HEK293 (cell line): ENCODE results near the gene TMED3.

Source experiments
- YY1 ChIP-seq: fragments of 450-650 bp; formaldehyde crosslinking; IDR thresholded peaks from 2 replicates; pipeline ENCODE4 v1.5.1; 2018; ENCODE audit warnings: missing biosample characterization, missing genetic modification characterization
- TF ChIP-seq, protein P1 (sequence below): fragments of 450-650 bp; formaldehyde crosslinking; IDR thresholded peaks from 2 replicates; pipeline ENCODE4 v1.5.1; 2016; ENCODE audit warnings: missing biosample characterization, missing genetic modification characterization
- TF ChIP-seq, protein P2 (sequence below): fragments of 450-650 bp; formaldehyde crosslinking; IDR thresholded peaks from 2 replicates; pipeline ENCODE4 v1.5.1; 2017; ENCODE audit warnings: missing biosample characterization, missing genetic modification characterization
- TF ChIP-seq, protein P3 (sequence below): fragments of 450-650 bp; formaldehyde crosslinking; IDR thresholded peaks from 2 replicates; pipeline ENCODE4 v1.5.1; 2016; ENCODE audit warnings: missing biosample characterization, missing genetic modification characterization

DNA sequence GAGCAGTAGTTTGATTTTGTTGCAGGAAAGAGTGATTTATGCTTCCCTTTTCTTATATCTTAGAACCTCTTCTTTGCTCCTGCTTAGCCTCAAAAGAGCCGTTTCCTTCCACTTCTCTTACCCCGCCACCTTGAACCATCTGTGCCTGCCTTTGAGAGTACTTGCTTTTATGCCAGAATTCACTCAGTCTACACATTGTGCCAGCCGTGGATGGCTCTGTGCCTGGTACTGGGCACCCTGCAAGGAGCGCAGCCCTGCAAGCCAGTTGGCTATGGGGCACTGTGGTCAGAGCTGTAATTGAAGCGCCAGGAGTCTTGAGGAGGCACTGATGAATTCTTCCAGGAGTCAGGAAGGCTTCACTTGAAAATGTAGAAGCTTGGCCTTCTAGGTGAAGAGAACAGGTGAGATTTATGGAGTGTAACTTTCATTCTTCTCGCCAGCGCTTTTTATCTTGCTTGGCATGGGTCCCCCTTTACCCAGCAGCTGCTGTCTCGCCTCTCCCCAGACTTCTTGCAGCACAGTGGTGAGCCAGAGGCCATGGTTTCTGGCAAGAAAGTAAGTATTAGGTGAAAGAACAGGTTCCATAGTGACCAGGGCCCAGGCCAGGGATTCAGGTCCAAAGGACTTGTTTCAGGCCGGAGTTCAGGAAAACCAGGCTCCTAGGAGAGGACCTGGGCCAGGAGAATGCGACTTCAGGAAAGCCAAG, 4.9 kb downstream of the TMED3 start:
- TF ChIP-seq, protein P1, sequence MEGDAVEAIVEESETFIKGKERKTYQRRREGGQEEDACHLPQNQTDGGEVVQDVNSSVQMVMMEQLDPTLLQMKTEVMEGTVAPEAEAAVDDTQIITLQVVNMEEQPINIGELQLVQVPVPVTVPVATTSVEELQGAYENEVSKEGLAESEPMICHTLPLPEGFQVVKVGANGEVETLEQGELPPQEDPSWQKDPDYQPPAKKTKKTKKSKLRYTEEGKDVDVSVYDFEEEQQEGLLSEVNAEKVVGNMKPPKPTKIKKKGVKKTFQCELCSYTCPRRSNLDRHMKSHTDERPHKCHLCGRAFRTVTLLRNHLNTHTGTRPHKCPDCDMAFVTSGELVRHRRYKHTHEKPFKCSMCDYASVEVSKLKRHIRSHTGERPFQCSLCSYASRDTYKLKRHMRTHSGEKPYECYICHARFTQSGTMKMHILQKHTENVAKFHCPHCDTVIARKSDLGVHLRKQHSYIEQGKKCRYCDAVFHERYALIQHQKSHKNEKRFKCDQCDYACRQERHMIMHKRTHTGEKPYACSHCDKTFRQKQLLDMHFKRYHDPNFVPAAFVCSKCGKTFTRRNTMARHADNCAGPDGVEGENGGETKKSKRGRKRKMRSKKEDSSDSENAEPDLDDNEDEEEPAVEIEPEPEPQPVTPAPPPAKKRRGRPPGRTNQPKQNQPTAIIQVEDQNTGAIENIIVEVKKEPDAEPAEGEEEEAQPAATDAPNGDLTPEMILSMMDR (tag by site-specific recombination): no peak
- TF ChIP-seq, protein P2, sequence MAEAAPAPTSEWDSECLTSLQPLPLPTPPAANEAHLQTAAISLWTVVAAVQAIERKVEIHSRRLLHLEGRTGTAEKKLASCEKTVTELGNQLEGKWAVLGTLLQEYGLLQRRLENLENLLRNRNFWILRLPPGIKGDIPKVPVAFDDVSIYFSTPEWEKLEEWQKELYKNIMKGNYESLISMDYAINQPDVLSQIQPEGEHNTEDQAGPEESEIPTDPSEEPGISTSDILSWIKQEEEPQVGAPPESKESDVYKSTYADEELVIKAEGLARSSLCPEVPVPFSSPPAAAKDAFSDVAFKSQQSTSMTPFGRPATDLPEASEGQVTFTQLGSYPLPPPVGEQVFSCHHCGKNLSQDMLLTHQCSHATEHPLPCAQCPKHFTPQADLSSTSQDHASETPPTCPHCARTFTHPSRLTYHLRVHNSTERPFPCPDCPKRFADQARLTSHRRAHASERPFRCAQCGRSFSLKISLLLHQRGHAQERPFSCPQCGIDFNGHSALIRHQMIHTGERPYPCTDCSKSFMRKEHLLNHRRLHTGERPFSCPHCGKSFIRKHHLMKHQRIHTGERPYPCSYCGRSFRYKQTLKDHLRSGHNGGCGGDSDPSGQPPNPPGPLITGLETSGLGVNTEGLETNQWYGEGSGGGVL (tag by site-specific recombination): no peak
- TF ChIP-seq, protein P3, sequence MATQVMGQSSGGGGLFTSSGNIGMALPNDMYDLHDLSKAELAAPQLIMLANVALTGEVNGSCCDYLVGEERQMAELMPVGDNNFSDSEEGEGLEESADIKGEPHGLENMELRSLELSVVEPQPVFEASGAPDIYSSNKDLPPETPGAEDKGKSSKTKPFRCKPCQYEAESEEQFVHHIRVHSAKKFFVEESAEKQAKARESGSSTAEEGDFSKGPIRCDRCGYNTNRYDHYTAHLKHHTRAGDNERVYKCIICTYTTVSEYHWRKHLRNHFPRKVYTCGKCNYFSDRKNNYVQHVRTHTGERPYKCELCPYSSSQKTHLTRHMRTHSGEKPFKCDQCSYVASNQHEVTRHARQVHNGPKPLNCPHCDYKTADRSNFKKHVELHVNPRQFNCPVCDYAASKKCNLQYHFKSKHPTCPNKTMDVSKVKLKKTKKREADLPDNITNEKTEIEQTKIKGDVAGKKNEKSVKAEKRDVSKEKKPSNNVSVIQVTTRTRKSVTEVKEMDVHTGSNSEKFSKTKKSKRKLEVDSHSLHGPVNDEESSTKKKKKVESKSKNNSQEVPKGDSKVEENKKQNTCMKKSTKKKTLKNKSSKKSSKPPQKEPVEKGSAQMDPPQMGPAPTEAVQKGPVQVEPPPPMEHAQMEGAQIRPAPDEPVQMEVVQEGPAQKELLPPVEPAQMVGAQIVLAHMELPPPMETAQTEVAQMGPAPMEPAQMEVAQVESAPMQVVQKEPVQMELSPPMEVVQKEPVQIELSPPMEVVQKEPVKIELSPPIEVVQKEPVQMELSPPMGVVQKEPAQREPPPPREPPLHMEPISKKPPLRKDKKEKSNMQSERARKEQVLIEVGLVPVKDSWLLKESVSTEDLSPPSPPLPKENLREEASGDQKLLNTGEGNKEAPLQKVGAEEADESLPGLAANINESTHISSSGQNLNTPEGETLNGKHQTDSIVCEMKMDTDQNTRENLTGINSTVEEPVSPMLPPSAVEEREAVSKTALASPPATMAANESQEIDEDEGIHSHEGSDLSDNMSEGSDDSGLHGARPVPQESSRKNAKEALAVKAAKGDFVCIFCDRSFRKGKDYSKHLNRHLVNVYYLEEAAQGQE (tag by site-specific recombination): no peak
- no peak for TF ChIP-seq YY1 (tag by site-specific recombination)
